GM23248 (cell line): ENCODE data around the gene MMP11. TPM values are rescaled to one million over a fixed set of nuclear protein-coding genes. Genes with fewer than 3 reads are reported as not detected.

ENCODE experiments used
- DNase-seq: peaks from one replicate; pipeline ENCODE4 v3.0.0-alpha.2; 2015
- H2AFZ ChIP-seq: fragments of 200-600 bp; sonication (generic); 2 replicates; pipeline ENCODE4 v1.6.1; 2016; ENCODE audit warnings: antibody characterized with exemption
- H3F3A ChIP-seq: fragments of 200-600 bp; sonication (generic); 2 replicates; pipeline ENCODE4 v1.6.1; 2016; ENCODE audit warnings: mild to moderate bottlenecking, antibody characterized with exemption, mixed run types; ENCODE audit not compliant: insufficient read depth
- H3K27ac ChIP-seq: fragments of 200-600 bp; sonication (generic); 2 replicates; pipeline ENCODE4 v1.5.1; 2016; ENCODE audit warnings: mild to moderate bottlenecking
- H3K27me3 ChIP-seq: fragments of 200-600 bp; sonication (generic); replicated peaks from 2 replicates; pipeline ENCODE4 v1.6.1; 2016; ENCODE audit warnings: mild to moderate bottlenecking; ENCODE audit not compliant: insufficient read depth
- H3K36me3 ChIP-seq: fragments of 200-600 bp; sonication (generic); 2 replicates; pipeline ENCODE4 v1.6.1; 2016; ENCODE audit warnings: low read depth, mild to moderate bottlenecking
- H3K4me1 ChIP-seq: fragments of 200-600 bp; sonication (generic); 2 replicates; pipeline ENCODE4 v1.6.1; 2016; ENCODE audit warnings: mild to moderate bottlenecking; ENCODE audit not compliant: insufficient read depth
- H3K4me2 ChIP-seq: fragments of 200-600 bp; sonication (generic); one replicate; pipeline ENCODE4 v1.6.1; 2016; ENCODE audit warnings: mild to moderate bottlenecking; ENCODE audit not compliant: unreplicated experiment
- H3K4me3 ChIP-seq: fragments of 200-600 bp; sonication (generic); 2 replicates; pipeline ENCODE4 v1.5.1; 2016; ENCODE audit warnings: mild to moderate bottlenecking
- H3K79me2 ChIP-seq: fragments of 200-600 bp; sonication (generic); 2 replicates; pipeline ENCODE4 v1.6.1; 2016; ENCODE audit warnings: mild to moderate bottlenecking; ENCODE audit not compliant: insufficient read depth
- H3K9ac ChIP-seq: fragments of 200-600 bp; sonication (generic); 2 replicates; pipeline ENCODE4 v1.6.1; 2016; ENCODE audit warnings: mild to moderate bottlenecking
- H3K9me2 ChIP-seq: fragments of 200-600 bp; sonication (generic); 2 replicates; pipeline ENCODE4 v1.6.1; 2016; ENCODE audit warnings: mixed run types, mild to moderate bottlenecking, moderate library complexity; ENCODE audit not compliant: insufficient read depth
- H3K9me3 ChIP-seq: fragments of 200-600 bp; sonication (generic); one replicate; pipeline ENCODE4 v1.6.1; 2017; ENCODE audit warnings: low read depth
- H4K20me1 ChIP-seq: fragments of 200-600 bp; sonication (generic); 2 replicates; pipeline ENCODE4 v1.6.0; 2016; ENCODE audit not compliant: insufficient read depth
- EZH2 ChIP-seq: fragments of 200-600 bp; sonication (generic); IDR thresholded peaks from 2 replicates; pipeline ENCODE4 v1.6.1; 2018; ENCODE audit warnings: antibody characterized with exemption, mild to moderate bottlenecking; ENCODE audit not compliant: insufficient read depth, poor library complexity, severe bottlenecking
- EZH2phosphoT487 ChIP-seq: fragments of 200-600 bp; sonication (generic); IDR thresholded peaks from 2 replicates; pipeline ENCODE4 v1.6.1; 2018; ENCODE audit warnings: antibody characterized with exemption, moderate library complexity, mild to moderate bottlenecking, low read depth; ENCODE audit not compliant: insufficient read depth
- WGBS, 2 experiments: methylation state at CpG; one replicate each; pipeline ENCODE4 v1.1.6; 2015 to 2017; ENCODE audit warnings: low lambda C conversion rate in 2 of 2, low coverage in 1 of 2; ENCODE audit errors: missing lambda C conversion rate in 2 of 2; 5-methylcytosine and 5-hydroxymethylcytosine counted together
- in situ Hi-C: fragments of 300-500 bp; cut with MboI; formaldehyde crosslinking; loops from 2 replicates; pipeline ENCODE4 v1.15.0; 2020
- polyA plus RNA-seq: library from polyadenylated mRNA; unstranded; fragments of >200 nt; fragmentation: Nextera tagmentation; extraction: Ambion mirVana; gene quantifications from 2 replicates; pipeline ENCODE4 v1.2.1, GENCODE V29; 2016
- total RNA-seq: library from RNA; depleted of rRNA; stranded (reverse); fragments of >200 nt; shearing (Covaris generic); gene quantifications from 2 replicates; pipeline ENCODE4 v1.2.3, GENCODE V29; 2014

The MMP11 gene
- total and polyA plus RNA-seq, 2 experiments from 2014 or later: 1.3 to 2.9 TPM

DNA sequence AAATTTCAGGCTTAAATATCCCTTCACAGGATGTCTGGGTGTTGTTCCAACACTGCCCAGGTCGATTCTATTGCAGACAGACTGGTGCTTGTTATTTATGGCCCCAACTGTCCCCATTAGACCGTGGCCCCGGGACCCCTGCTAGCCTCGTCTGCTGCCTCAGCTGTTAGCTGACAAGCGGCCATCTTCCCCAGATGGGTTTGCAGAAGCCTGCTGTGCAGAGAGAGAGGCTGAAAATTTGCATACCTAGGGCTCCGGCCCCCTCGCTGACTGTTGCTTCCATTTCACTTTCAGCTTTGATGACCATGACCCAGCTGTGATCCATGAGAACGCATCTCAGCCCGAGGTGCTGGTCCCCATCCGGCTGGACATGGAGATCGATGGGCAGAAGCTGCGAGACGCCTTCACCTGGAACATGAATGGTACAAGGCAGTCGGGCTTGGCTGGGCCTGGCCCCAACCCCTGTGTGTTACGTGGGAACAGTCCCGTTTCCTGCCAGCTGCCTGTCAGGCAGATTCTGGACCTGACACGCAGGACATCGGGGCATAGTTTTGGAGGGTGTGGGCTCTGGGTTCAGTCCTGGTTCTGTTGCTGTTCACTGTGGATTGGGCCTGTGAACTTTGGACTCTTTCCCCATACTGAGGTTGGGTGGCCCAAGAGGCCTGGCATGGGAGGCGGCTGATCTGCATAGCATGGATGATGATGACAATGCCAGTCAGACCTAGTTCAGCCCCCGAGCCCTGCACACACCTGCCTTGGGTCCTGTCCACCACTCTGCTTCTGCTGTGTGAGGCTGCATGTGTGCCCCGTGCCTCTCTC is 30.6 kb downstream of the MMP11 start:
- no peak overlapping the region for H2AFZ ChIP-seq
- no peaks in the 10 kb centered on the region for H3K9me2 ChIP-seq
- no peaks in the 10 kb centered on the region for H3K9me3 ChIP-seq
- WGBS, 2 experiments: 82 to 84% methylated on average over 20 to 21 of the region's 21 CpGs
- H4K20me1 ChIP-seq: no peaks in the 10 kb centered on the region
- no peaks in the 10 kb centered on the region for H3K79me2 ChIP-seq
- no peak overlapping the region for H3K4me3 ChIP-seq
- TF ChIP-seq EZH2phosphoT487 (no peak), EZH2 (no peak)
- H3K4me2 ChIP-seq: no peak overlapping the region
- H3K27ac ChIP-seq: no peak overlapping the region
- no peaks in the 10 kb centered on the region for H3K27me3 ChIP-seq
- peaks cover 18% of the 10 kb centered on the region; the same call in 1 of the 2 replicates for H3K36me3 ChIP-seq
- no peaks in the 10 kb centered on the region for H3K4me1 ChIP-seq
- in situ Hi-C loops: no loop called here
- DNase-seq: no peak
- no peak overlapping the region for H3K9ac ChIP-seq
- no peaks in the 10 kb centered on the region for H3F3A ChIP-seq

- H3K9ac ChIP-seq: no peak overlapping the region
- no peaks in the 10 kb centered on the region for H3K4me1 ChIP-seq
- no peaks in the 10 kb centered on the region for H3K9me3 ChIP-seq
- H3K79me2 ChIP-seq: no peaks in the 10 kb centered on the region
- TF ChIP-seq EZH2phosphoT487 (no peak), EZH2 (no peak)
- H3K9me2 ChIP-seq: no peaks in the 10 kb centered on the region
- H3K4me3 ChIP-seq: no peak overlapping the region
- H3K27ac ChIP-seq: no peak overlapping the region
- no peak overlapping the region for H3K4me2 ChIP-seq
- H3K27me3 ChIP-seq: no peaks in the 10 kb centered on the region
- H4K20me1 ChIP-seq: no peaks in the 10 kb centered on the region
- in situ Hi-C loops: no loop called here
- no peaks in the 10 kb centered on the region for H3F3A ChIP-seq
- DNase-seq: no peak
- no peak overlapping the region for H2AFZ ChIP-seq
- 87% methylated on average over 12 of the region's 12 CpGs for WGBS, 2 experiments
- peaks cover 18% of the 10 kb centered on the region; the same call in 1 of the 2 replicates for H3K36me3 ChIP-seq
These were observed 32.2 kb downstream of the MMP11 start for GRCh38 chr22:23804781-23805291.

DNA sequence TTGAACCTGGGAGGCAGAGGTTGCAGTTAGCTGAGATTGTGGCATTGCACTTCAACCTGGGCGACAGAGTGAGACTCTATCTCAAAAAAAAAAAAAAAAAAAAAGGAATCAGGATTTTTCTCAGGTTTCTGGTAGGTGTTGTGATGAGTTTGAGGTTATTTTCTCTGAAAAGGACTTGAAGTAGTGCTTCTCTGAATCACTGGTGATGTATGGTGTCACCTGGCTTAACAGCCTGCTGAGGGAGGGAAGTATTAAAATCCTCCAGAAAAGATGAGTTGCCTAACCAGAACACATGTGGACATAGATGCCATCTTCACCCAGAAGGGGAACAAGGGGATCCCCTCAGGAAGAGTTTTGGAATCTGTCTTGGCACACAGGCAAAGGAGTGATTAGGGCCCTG is 34.2 kb downstream of the MMP11 start:
- no peaks in the 10 kb centered on the region for H3K27me3 ChIP-seq
- H3K4me3 ChIP-seq: no peak overlapping the region
- H3K79me2 ChIP-seq: no peaks in the 10 kb centered on the region
- H3K9me3 ChIP-seq: no peaks in the 10 kb centered on the region
- 83 to 85% methylated on average over 1 of the region's 1 CpG for WGBS, 2 experiments
- H3K27ac ChIP-seq: no peak overlapping the region
- in situ Hi-C loops: no loop called here
- no peak for DNase-seq
- H3K4me2 ChIP-seq: no peak overlapping the region
- H3F3A ChIP-seq: no peaks in the 10 kb centered on the region
- peaks cover 18% of the 10 kb centered on the region for H3K36me3 ChIP-seq
- no peak for TF ChIP-seq EZH2phosphoT487
- TF ChIP-seq EZH2: no peak
- no peaks in the 10 kb centered on the region for H3K4me1 ChIP-seq
- H3K9me2 ChIP-seq: no peaks in the 10 kb centered on the region
- H3K9ac ChIP-seq: no peak overlapping the region
- no peak overlapping the region for H2AFZ ChIP-seq
- no peaks in the 10 kb centered on the region for H4K20me1 ChIP-seq

DNA sequence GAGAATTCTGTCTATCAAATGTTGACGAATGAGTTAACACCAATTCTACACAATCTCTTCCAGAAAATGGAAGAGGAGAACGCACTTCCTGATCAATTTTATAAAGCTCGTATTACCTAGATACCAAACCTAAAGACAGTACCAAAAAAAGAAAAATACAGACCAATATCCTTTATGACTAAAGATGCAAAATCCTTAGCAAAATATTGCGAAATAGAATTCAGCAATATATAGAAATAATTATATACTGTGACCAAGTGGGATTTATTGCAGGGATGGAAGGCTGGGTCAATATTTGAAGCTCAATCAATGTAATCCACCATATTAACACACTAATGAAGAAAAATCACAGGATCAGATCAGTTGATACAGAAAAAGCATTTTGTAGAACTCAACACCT is 39.7 kb downstream of the MMP11 start:
- no peak for TF ChIP-seq EZH2
- no peak for TF ChIP-seq EZH2phosphoT487
- Histone ChIP-seq H3F3A (no peaks in the 10 kb centered on the region), H3K9me2 (no peaks in the 10 kb centered on the region), H3K4me2 (no peak overlapping the region), H3K27ac (no peak overlapping the region), H3K27me3 (no peaks in the 10 kb centered on the region), H3K79me2 (no peaks in the 10 kb centered on the region), H4K20me1 (no peaks in the 10 kb centered on the region), H3K36me3 (peaks cover 16% of the 10 kb centered on the region), H3K4me3 (no peak overlapping the region), H3K9me3 (no peaks in the 10 kb centered on the region), H2AFZ (no peak overlapping the region), H3K4me1 (peaks cover 6% of the 10 kb centered on the region; the same call in 1 of the 2 replicates), H3K9ac (no peak overlapping the region)
- in situ Hi-C loops: no loop called here
- no peak for DNase-seq
- 98 to 99% methylated on average over 4 of the region's 4 CpGs for WGBS, 2 experiments
